GM19395 (cell line): ENCODE data around the gene TBC1D22A.

Experiments used
- ATAC-seq: cut with Tn5 transposase; IDR thresholded peaks from one replicate; pipeline ENCODE4 v1.9.1; 2021; ENCODE audit warnings: mild to moderate bottlenecking, moderate library complexity; ENCODE audit not compliant: unreplicated experiment

TBC1D22A gene

DNA sequence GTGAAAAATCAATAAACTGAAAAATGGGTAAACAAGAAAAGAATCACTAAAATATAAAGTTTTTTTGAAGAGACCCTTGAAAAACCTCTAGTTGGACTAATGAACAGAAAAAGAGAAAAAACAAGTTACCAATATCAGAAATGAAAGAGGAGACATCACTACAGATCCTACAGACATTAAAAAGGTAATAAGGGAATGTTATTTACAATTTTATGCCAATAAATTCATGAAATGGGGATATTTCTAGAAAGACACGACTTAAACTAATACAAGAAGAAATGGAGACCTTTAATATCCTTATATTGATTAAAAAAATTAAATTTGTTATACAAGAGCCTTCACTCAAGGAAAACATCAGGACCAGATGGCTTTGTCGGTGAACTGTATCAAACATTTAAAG lies 109.4 kb downstream of the TBC1D22A start:
- no peak for ATAC-seq

DNA sequence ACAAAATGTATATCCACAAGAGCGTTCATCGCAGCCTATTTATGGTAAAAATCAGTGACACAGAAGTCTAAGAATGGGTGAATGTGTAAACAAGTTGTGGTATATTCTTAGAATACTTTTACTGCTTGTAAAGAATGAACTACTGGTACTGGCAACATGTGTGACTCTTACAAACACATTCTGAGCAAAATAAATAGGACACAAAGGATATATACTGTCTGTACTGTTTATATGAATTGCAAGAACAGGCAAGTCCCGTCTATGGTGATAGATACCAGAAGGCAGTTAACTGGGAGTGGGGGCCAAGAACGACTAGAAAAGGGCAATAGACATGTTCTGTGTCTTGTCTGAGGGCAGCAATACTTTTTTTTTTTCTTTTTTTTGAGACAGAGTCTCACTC lies 112.6 kb downstream of the TBC1D22A start:
- ATAC-seq = no peak

DNA sequence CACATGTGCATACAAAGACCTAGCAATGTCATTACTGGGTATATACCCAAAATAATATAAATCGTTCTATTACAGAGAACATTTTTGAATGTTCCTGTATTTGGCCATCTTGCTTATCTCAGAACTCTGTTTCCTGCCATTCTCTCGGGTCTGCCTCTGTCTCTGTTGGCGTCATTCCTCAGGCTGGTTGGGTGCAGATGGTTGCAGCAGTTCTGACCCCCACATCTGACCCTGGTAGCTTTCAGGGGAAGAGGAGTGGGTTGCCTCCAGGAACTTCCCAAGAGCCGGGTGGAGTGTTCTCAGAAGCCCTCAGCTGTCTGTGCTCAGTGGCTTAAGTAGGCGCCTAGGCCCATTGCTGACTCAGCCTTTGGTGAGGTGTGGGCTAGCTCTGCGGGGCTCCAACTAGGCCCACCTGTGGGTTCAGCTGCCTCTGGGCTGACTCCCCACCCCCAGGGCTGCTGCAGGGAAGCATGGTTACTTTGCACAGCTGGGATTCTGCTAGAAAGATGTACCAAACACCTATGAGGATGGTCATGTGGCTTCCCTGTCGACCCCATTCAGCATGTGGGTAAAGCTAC lies 114.0 kb downstream of the TBC1D22A start:
- ATAC-seq = no peak

DNA sequence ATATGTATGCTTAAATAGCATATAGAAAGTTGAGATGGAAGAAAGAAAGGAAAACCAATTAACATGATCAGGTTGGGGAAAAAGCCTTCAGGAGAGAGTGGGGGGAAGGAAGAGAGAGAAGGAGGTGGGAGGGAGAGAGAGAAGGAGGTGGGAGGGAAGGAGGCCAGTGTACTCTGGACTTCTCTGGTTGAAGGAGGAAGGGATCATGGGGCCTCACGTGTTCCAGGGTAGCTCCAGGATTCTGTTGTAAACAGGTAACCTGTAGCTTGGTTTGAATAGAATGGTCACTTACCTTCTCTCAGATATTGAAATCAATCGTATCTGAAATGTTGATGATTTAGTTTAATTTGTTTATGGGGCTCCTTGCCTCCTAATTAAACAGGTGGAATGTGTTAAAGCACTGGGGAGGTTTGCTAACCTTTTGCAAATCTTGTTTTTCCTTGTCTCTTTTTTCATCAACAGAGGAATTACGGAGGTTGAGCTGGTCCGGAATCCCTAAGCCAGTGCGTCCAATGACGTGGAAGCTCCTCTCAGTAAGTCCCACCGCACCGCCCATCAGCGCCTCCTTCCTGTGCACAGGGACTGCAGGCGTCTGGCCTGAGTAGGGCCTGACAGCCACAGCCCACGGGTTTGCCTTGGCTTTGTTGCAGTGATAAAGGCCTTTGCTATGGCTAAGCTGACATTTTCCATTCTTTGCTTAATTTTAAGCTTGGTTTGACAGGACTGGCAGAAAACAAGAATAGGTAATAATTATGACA lies 115.9 kb downstream of the TBC1D22A start:
- no peak for ATAC-seq

DNA sequence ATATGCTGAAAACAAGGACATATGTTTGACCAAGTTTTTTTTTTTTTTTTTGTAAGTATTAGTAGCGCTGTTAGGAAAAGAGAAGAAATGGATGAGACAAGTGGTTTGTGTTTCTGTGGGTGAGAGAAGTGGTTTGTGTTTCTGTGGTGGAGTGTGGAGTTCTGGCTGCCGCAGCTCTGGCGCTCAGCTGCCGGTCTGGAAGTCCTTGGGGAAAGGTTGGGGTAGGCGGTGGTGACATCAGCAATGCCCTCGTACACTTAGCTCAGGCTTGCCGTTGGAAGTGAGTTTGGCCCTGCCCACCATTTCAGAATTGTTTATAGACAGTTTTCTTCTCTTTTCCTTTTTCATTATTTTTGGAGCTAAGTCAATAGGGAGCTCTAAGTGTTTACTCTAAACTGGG lies 116.6 kb downstream of the TBC1D22A start:
- no peak for ATAC-seq

DNA sequence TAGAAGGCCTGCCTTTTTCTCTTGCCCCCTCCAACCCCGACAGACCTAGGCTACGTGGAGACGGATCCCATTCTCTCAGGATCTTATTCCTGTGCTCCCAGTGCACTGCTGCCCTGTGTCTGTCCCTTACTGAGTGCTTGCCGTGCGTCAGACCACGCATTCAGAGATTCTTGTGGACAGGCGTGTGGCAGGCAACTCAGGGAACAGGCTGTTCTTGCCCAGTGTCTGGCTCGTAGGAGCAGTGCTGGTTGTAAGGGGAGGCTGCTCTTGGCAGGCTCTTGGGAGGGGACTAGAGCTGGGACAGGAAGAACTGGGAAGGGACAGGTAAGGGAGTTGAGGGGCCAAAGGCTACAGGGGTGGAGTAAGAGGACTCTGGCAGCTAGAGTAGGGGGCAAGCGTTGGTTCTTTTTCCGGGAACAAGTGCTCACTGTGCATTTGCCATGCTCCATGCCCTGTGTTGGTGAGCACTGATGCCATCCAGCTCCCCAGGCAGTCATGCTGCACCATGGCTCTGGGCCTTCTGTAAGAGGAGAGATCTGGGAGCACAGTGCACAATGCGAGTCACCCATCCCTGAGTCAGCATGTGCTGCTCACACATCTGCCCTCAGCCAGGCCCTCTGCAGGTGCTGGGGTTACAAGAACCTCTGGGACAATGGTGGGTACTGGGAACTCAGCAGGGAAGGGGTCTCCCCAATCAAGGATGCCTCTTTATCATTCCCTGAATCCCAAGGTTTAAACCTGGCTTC lies 119.1 kb downstream of the TBC1D22A start:
- ATAC-seq = no peak

DNA sequence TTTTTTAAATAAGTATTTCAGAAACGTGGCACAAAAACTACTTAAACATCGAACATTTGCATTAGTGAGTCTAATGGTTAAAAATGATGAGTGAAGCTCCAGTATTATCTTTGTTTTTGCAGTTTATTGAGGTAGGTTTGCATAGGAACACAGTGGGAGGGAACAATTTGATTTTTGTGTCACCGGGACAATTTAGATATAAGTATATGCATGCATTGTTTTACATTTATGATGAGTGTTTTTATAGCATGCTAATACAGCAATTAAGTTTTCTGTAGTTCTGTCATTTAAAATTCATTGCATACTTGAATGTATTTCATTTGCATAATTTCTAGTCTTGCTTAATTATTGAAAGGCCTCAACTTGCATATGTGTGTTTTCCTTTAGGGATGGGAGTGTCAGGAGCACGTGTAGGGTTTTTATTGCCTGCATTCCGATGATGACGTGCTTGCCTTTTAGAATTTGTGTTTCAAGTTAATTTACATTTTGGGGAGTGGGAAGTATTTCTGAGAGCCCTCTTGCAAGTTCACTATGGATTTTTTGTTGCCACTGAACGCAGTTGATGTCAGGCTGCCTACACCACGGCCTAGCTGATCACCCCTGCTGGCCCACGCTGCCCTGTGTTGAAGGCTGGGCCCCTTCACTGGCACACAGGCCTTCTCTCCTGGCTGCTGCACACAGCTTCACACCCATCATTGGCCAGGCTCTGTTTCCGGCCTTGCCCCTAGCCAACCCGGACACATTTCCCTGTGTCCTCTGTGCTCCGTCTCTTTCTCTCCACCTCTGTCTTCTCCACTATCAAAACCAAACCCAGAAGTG lies 120.9 kb downstream of the TBC1D22A start:
- no peak for ATAC-seq

DNA sequence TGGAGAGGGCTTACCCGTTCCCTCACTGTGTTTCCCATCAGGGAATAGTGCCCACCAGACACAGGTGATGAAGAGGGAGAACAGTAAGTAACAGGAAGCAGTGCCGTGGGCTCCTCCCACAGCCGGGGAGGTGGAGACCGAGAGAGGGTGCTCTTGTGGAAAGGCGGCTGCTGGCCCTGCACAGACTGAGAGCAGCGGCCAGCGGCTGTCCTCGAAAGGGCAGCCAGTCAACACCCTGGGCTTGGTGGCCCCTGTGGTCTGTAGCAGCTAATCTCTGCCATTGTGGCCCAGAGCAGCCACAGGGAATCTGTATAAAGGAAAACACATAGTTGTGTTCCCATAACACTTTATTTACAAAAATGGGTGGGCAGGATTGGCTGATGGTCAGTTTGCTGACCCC lies 121.9 kb downstream of the TBC1D22A start:
- ATAC-seq = no peak

DNA sequence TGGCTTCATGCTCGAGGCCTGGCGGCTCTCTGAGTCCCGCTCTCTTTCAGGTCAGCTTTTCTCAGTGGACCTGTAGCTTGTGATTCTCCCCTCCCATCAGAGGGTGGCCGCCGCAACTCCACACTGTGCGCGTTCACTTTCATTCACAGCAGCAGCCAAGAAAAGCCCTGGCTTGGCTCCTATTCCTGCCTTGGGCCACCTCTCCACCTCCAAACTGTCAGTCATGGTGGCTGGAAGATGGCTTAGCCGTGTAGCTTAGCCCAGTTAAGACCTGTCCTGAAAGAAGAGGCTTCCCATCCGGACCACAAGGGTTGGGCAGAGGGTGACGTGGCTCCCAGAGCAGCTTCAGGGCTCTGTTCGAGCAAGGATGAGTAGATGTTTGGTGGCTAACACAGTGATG lies 125.5 kb downstream of the TBC1D22A start:
- ATAC-seq = no peak

DNA sequence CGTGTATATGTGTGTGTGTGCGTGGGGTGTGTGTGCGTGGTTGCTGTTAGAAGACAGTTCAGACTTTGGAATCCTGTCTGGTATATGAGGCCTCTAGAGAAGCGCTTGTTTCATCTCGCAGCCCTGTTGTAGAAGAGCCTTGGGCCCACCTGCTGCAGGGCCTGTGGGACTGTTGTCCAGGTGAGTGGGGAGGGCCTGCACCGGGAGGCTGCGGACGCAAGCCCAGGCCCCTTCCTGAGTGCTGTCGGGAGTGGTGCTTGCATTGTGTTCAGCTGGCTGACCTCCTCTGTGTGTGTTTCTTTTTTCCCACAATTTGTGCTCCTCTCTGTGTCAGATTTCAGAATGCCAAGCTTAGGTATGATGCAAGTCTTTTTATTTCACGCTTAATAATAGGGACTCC lies 128.4 kb downstream of the TBC1D22A start:
- no peak for ATAC-seq

DNA sequence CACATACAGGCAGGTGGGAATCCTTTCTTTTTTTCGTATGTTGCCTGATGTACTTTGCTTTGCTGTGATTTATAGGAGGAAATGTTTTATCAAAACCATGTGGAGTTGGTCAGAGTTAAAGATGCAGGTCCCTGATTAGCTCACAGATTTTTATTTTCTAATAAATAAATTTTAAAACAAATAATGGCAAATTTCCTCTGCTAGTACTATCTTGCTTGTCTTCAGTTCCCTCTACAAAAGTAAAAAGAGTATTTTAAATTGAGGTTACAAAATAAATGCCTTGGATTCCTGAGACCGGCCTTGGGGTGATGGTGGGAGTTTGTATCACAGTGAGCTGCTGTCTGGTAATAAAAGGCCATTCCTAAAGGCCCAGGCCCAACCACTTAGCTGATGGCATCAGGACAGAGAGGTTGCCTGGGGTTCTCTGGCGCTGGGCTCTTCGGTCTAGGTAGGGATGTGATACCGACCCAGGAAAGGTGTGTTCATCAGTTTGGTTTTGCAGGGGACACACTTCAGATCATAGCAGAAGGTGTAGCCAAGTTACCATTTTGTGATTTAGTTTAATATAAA lies 129.0 kb downstream of the TBC1D22A start:
- no peak for ATAC-seq

DNA sequence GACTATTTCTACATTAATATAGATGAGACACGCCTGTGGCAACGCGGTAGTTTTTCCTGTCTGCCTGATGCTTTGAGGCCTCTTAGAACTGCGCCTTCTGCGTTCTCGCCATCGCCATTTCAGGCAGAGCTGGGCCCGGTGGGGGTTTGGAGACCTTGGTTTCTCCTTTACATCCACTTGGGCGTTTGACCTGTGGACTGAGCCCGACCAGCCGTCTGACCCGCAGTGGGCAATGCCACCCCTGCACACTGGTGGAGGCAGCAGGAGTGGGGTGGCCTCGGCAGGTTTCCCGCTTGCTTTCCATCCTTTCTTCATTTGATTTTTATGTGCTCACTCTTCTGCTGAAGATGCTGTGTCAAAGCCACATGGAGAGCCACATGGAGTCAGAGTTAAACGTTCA lies 130.4 kb downstream of the TBC1D22A start:
- no peak for ATAC-seq

DNA sequence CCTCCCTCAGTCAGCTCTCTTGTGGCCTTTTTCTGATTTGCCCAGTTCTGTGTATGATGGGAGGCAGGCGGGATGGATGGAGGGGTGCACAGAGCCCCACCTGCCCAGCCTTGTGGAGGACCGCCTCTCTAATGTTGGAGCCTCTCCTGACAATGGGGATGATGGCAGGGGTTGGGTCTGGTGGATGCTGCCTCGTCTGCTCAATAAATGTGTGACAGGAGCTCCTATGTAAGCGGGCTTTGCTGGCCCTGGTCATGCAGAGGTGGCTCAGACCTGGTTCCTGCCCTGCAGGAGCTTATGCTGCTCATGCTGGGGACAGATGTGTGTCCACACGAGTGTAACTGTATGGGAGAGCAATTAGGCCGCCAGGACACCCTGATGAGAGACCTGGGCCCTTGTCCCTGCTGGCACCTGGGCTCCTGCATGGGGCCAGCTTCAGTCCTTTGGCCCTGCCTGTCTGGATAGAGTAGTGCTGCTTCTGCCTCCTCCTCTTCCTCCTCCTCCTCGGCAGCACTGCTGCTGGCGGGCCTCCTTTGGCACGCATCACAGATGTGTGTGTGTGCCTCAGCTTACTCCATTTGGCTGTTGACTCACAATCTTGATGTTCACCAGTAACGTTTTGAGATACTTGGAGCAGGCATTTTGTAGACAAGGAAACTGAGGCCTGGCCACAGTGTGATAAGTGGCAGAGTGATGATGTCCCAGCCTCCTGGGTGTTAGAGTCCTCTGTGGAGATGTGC lies 131.0 kb downstream of the TBC1D22A start:
- no peak for ATAC-seq

DNA sequence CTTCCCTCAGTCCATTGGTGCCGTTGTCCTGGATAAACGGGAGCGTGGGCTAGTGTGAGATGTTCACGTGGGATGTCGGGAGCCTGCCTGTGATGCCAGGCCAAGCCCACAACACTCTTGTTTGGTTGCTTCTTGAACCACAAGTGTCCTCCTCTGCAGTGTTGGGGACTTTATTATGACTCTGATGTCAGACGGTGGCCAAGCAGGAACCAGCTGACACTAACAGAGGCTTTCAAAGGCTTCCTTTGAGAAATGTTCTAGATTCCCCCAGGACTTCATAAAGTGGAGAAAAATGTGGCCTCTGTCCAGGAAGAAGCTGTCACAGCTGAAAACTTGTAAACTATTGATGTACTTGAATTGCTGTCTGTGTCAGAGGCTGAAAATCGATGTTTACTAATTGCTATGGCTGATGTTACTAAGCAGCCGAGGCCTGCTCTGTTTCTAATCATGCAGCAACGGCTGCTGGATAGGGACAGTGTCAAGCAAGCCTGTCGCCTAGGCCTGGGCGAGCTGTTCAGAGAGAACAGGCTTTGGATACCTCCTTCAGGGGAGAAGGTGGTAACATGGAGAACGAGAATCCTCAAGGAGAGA lies 131.7 kb downstream of the TBC1D22A start:
- ATAC-seq = no peak

DNA sequence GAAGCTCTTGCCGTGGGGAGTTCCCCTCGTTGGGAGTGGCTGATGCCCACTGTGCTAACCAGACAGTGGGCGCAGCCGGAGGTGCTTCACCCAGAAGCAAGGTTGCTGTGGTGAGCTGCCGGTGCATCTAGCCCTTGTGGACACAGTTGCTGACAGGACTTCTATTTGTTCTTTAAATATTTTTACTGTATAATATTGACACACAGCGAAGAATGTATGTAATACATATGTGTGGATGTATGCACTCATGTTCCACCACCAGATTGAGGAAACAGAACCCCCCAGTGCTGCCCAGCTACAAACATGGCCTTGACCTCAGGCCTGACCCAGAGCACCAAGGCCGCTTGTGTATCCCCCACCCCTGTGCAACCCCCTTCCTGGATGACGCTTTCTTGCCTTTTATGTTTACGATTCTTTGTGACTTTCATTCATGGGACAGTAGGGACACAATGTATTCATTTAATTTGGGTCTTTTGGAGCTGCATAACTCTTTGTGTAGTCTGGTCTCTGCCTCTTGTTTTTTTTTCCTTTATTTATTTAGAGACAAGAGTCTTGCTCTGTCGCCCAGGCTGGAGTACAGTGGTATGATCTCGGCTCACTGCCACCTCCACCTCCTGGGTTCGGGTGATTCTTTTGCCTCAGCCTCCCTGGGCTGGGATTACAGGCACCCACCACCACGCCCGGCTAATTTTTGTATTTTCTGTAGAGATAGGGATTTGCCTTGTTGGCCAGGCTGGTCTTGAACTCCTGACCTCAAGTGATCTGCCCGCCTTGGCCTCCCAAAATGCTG lies 132.6 kb downstream of the TBC1D22A start:
- no peak for ATAC-seq

DNA sequence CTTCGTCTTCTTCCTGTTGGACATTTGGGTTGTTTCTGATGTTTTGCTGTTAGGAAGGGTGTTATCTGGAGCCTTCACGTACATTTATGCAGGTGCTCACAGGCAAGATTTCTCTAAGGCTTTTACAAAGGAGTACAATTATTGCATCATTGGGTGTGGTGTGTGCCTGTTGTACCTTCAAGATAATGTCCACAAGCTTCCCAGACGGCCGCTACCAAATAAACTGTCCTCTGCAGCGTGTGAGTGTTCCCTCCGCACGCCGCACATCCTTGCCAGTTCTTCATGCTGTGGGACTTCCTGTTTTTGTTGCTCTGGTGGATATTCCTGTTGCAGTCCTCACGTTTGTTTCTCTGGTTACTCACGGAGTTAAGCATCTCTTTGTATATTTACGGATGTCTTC lies 133.3 kb downstream of the TBC1D22A start:
- ATAC-seq = no peak

DNA sequence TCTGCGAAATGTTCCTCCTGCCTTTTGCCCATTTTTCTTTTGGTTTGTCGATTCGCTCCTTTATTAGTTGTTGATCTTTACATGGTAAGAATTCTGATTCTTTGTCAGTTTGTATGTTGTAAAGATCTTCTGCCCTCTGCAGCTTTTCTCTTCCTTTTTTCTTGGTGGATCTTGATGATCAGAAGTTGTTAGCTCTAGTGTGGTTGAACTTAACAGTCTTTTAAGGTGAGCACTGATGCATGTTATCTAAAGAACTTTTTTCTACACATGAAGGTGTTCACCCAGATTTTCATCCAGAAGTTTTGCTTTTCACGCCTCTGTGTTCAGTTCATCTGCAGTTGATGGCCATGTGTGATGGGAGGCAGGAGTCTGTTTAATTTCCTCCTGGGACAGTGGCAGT lies 133.7 kb downstream of the TBC1D22A start:
- ATAC-seq = no peak

DNA sequence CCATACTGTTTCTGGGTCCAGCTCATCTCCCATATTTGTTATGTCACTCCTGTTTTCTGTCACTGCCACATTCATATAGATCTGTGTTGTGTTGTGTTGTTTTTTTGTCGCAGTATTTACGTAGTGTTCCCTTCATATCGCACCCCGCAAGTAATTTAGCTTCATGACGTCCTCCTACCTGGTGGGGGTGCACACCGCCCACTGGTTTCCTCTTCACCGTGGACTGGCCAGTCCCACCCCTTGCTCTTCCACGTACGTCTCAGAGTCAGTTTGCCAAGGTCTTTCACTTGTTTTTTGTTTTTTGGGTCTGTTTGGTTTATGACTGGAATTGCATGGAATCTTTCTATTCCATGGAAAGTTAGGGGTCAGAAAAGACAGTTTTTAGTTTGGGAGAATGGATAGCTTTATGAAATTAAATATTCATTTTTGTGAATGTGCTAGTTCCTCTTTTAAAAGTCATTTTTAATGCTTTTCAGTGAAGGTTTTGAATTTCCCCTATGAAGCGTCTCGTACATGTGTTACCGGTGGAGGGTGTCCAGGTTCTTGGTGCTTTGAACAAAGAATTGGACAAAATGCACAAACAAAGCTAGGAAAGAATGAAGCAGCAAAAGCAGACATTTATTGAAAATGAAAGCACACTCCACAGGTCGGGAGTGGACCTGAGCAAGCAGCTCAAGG lies 134.3 kb downstream of the TBC1D22A start:
- ATAC-seq = no peak

DNA sequence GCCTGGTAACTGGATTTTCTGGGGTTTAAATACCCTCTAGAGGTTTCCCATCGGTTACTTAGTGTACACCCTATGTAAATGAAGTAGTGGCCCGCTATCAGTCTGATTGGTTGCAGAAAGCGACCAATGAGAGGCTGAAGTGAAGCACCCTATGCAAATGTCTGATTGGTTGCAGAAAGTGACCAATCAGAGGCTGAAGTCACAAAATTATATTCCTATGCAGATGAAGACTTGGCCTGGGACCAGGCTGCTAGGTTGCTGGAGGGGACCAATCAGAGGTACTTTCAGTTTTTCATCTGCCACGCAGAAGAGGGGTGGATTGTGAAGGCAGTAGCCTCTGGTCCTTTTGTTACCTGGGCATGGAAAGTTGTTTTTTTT lies 134.8 kb downstream of the TBC1D22A start:
- ATAC-seq = no peak
